Mononuclear cell (primary cell): ENCODE measurements around the gene SPNS1. TPM values are rescaled to one million over a fixed set of nuclear protein-coding genes. Genes with fewer than 3 reads are reported as not detected.
A peak's percentile ranks its signal among the peaks of the same experiment; 100 is the strongest.
"Not testable (repeated sequence)": the region's sequence is repeated elsewhere in the genome, so short reads cannot be mapped to it uniquely, and the experiment has no call there.

ENCODE experiments used
- H3K27me3 ChIP-seq: 2 replicates; pipeline ENCODE4 v1.6.0; 2011; ENCODE audit warnings: low read length, control low read depth; ENCODE audit not compliant: insufficient read depth
- H3K4me1 ChIP-seq: 2 replicates; pipeline ENCODE4 v1.5.1; 2011; ENCODE audit warnings: mild to moderate bottlenecking, low read length, control low read depth; ENCODE audit not compliant: insufficient read depth
- H3K4me3 ChIP-seq: 2 replicates; pipeline ENCODE4 v1.5.1; 2011; ENCODE audit warnings: mild to moderate bottlenecking, low read length, moderate library complexity
- H3K9me3 ChIP-seq: 2 replicates; pipeline ENCODE4 v1.5.1; 2011; ENCODE audit warnings: low read depth, mild to moderate bottlenecking, control low read depth, low read length
- total RNA-seq: library from RNA; depleted of rRNA; stranded (reverse); fragments of >200 nt; gene quantifications from one replicate; pipeline ENCODE4 v1.2.3, GENCODE V29; 2012

SPNS1 gene
- total RNA-seq, 1 donor, result 18.7 TPM

- not testable (repeated sequence) for H3K4me3 ChIP-seq, H3K9me3 ChIP-seq
Measured at GRCh38 chr16:28939825-28940224, 34.8 kb upstream of the SPNS1 start.

DNA sequence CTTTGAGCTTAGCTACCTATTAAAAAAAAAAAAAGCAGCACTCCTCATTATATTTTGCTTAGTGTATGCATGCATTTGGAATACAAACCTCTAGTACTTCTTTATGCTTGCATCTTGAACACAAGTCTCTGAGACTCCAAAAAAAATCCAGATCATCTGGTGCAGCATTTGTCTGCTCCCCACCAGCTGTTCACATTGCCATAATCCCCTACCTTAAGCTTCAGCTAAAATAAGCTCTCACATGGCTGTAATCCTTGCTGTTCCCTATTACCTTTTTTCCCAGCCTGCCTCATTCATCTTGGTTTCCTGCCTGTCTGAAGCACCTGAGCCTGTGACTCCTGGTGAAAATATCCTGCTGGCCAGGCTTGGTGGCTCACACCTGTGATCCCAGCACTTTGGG lies 31.3 kb upstream of the SPNS1 start:
- H3K4me3 ChIP-seq, result no peak overlapping the region
- no peaks in the 10 kb centered on the region for H3K9me3 ChIP-seq
- H3K27me3 ChIP-seq, result no peaks in the 10 kb centered on the region

More at GRCh38 chr16:28939825-28940224, 34.8 kb upstream of the SPNS1 start:
- peaks cover 16% of the 10 kb centered on the region for H3K4me1 ChIP-seq
- H3K27me3 ChIP-seq, result not testable (repeated sequence)

DNA sequence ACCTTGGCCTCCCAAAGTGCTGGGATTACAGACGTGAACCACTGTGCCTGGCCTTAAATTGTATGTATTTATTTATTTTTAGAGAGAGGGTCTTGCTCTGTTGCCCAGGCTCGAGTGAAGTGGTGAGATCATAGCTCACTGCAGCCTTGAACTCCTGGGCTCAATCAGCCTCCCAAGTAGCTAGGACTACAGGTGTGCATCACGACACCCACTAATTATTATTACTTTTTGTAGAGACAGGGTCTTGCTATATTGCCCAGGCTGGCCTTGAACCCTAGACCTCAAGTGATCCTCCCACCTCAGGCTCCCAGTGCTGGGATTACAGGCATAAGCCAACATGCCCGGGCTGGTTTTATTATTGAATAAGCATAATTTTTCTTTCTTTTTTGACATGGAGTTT lies 27.9 kb upstream of the SPNS1 start:
- Histone ChIP-seq H3K4me1 (peaks cover 19% of the 10 kb centered on the region), H3K27me3 (no peaks in the 10 kb centered on the region), H3K4me3 (no peak overlapping the region), H3K9me3 (no peaks in the 10 kb centered on the region)

More for the DNA sequence above, 31.3 kb upstream of the SPNS1 start:
- H3K4me1 ChIP-seq, result peaks cover 10% of the 10 kb centered on the region

DNA sequence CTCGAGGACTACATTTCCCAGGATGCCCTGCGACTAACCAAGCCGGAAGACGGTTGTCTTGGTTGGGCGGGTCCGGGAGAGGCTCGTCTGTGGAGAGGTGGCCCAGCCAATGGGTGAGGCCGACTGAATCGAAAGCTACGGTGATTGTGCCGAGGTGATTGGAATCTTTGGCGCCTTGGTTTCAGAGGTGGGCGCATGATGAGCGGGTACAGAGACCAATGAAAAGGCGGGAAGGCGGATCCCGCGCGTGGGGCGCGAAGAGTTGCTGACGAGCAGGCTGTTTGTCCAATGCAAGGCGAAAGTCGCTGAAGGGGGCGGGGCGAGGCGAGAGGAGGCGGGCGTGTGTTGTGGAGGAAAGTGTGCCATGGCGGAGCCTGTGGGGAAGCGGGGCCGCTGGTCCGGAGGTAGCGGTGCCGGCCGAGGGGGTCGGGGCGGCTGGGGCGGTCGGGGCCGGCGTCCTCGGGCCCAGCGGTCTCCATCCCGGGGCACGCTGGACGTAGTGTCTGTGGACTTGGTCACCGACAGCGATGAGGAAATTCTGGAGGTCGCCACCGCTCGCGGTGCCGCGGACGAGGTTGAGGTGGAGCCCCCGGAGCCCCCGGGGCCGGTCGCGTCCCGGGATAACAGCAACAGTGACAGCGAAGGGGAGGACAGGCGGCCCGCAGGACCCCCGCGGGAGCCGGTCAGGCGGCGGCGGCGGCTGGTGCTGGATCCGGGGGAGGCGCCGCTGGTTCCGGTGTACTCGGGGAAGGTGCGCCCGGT lies 23.7 kb upstream of the SPNS1 start, which contains the start of gene NFATC2IP:
NFATC2IP (plus strand) TSS at position 290 of the 762 bp plus-strand sequence; CDS start at position 365, 75 bp downstream.
- H3K27me3 ChIP-seq, result no peaks in the 10 kb centered on the region
- H3K4me3 ChIP-seq, result peak within 1 kb of the TSS; percentile 81
- peaks cover 26% of the 10 kb centered on the region for H3K4me1 ChIP-seq
- H3K9me3 ChIP-seq, result no peaks in the 10 kb centered on the region

GRCh38 chr16:28951410-28951943 lies 23.1 kb upstream of the SPNS1 start:
- H3K4me1 ChIP-seq, result peaks cover 24% of the 10 kb centered on the region
- H3K9me3 ChIP-seq, result no peaks in the 10 kb centered on the region
- H3K4me3 ChIP-seq, result peak overlapping the region; percentile 81
- H3K27me3 ChIP-seq, result no peaks in the 10 kb centered on the region

DNA sequence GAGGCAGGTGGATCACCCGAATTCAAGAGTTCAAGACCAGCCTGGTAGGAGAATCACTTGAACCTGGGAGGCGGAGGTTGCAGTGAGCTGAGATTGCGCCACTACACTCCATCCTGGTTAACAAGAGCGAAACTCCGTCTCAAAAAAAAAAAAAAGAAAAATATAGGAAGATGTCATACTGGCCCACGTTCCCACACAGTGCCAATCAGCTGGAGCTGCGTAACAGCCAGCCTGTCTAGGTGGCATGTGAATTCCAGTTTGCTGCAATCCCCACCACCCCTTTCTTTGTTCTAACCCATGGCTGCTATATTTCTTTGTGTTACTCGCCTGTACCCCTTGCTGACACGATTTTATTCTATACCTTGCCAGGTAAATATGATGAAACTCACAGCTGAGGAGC lies 16.4 kb upstream of the SPNS1 start:
- Histone ChIP-seq H3K27me3 (no peaks in the 10 kb centered on the region), H3K9me3 (no peaks in the 10 kb centered on the region), H3K4me1 (no peaks in the 10 kb centered on the region), H3K4me3 (no peak overlapping the region)

DNA sequence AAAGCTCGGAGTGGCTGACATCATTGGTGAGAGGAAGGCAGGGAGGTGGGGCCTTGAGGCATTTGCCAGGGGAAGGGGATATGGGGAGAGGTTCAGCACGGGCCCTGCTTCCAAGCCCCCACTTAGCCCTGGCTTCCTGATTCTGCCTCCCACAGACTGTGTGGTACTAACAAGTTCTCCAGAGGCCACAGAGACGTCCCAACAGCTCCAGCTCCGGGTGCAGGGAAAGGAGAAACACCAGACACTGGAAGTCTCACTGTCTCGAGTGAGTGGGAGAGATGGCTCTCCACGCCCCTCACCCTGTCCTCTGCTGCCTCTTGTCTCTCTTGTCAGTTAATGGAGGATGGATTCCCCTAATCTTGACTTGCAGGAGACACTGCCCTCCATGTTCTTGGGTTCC lies 15.7 kb upstream of the SPNS1 start:
- no peak overlapping the region for H3K4me3 ChIP-seq
- H3K27me3 ChIP-seq, result no peaks in the 10 kb centered on the region
- H3K9me3 ChIP-seq, result no peaks in the 10 kb centered on the region
- no peaks in the 10 kb centered on the region for H3K4me1 ChIP-seq

DNA sequence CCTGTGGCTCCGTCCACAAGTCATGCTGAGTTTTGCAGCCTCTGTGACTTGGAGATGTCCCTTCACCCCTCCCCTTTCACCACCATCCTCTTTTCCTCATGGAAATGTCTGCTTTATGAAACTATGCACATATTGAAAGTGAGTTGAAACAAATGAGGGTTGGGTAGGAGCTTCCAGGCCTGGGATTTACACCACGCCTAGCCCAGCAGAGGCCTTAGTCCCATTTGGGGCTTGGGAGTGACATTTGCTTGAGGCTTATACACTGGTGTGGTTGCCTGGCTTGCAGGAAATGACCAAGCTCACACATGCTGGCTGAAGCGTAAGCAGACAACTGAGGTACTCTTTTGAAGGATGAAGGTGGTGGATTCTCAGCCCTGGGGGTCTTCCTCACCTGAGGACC lies 10.5 kb upstream of the SPNS1 start:
- Histone ChIP-seq H3K27me3 (no peaks in the 10 kb centered on the region), H3K4me1 (no peaks in the 10 kb centered on the region), H3K4me3 (no peak overlapping the region), H3K9me3 (no peaks in the 10 kb centered on the region)

GRCh38 chr16:28964496-28964895 lies 10.1 kb upstream of the SPNS1 start:
- Histone ChIP-seq H3K4me3 (no peak overlapping the region), H3K4me1 (no peaks in the 10 kb centered on the region), H3K9me3 (no peaks in the 10 kb centered on the region), H3K27me3 (no peaks in the 10 kb centered on the region)

GRCh38 chr16:28967156-28967555 lies 7.4 kb upstream of the SPNS1 start:
- Histone ChIP-seq H3K4me1 (no peaks in the 10 kb centered on the region), H3K27me3 (no peaks in the 10 kb centered on the region), H3K9me3 (no peaks in the 10 kb centered on the region), H3K4me3 (no peak overlapping the region)

DNA sequence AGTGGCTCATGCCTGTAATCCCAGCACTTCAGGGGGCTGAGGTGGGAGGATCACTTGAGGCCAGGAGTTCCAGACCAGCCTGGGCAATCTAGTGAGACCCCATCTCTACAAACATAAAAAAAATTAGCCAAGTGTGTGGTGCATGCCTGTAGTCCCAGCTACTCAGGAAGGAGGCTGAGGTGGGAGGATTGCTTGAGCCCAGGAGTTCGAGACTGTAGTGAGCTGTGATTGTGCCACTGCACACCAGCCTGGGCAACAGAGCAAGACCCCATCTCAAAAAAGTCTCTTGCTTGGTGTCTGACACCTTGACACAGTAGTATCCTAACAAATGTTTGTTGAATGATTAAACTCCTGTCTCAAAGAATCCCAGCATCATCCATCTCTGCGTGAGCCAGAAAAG lies 4.9 kb upstream of the SPNS1 start:
- H3K4me3 ChIP-seq, H3K27me3 ChIP-seq, H3K4me1 ChIP-seq, H3K9me3 ChIP-seq: not testable (repeated sequence)

DNA sequence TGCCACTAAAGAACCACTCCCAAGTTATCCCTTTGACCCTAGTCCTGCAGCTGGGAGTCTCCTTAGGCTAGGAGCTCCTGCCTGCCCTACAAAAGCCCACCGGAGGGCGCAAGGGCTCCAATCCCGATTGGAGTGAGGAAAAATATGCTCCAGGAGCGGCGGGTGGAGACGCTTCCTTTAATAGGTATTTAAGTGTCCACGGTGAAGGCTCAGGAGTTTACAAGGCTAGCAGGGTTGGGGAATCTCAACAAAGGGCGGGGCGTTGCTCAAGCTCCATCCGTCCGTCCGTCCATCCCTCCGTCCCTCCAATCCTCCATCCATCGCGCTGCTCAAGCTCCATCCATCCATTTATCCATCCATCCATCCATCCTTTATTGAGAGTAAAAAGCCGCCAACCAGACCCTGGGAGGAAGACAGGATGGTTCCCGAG lies 556 bp upstream of the SPNS1 start:
- Histone ChIP-seq H3K27me3 (no peaks in the 10 kb centered on the region), H3K9me3 (no peaks in the 10 kb centered on the region), H3K4me3 (peak overlapping the region; percentile 77)

DNA sequence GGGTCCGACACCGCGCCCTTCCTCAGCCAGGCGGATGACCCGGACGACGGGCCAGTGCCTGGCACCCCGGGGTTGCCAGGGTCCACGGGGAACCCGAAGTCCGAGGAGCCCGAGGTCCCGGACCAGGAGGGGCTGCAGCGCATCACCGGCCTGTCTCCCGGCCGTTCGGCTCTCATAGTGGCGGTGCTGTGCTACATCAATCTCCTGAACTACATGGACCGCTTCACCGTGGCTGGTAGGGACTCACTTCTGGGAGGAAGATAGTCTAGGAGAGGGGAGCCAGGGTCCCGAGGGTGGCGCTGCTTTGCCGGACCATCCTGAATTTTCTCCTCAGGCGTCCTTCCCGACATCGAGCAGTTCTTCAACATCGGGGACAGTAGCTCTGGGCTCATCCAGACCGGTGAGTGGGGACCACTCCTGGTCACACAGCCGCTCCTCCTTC lies 601 bp downstream of the SPNS1 start:
- H3K9me3 ChIP-seq, result no peaks in the 10 kb centered on the region

More for the DNA sequence above, 556 bp upstream of the SPNS1 start:
- H3K4me1 ChIP-seq, result peaks cover 40% of the 10 kb centered on the region

GRCh38 chr16:28977703-28978662 lies 3.4 kb downstream of the SPNS1 start:
- peaks cover 40% of the 10 kb centered on the region for H3K4me1 ChIP-seq
- no peaks in the 10 kb centered on the region for H3K9me3 ChIP-seq
- H3K4me3 ChIP-seq, result no peak overlapping the region
- H3K27me3 ChIP-seq, result no peaks in the 10 kb centered on the region

More for the DNA sequence above, 601 bp downstream of the SPNS1 start:
- Histone ChIP-seq H3K27me3 (no peaks in the 10 kb centered on the region), H3K4me3 (peak overlapping the region; percentile 77), H3K4me1 (peaks cover 40% of the 10 kb centered on the region)

GRCh38 chr16:28980330-28980729 lies 5.8 kb downstream of the SPNS1 start:
- H3K9me3 ChIP-seq, H3K27me3 ChIP-seq, H3K4me3 ChIP-seq: not testable (repeated sequence)
- peaks cover 46% of the 10 kb centered on the region for H3K4me1 ChIP-seq
